ENCODE results near the gene GRIK2.

- TF ChIP-seq POLR2A (IDR thresholded peaks at IDR 0.05): no peak
- TF ChIP-seq CTCF (IDR thresholded peaks at IDR 0.05): no peak
Observed at GRCh38 chr6:101558712-101559111, 165.2 kb downstream of the GRIK2 start.

Data from heart left ventricle (tissue), 13 donors.